Esophagus muscularis mucosa (tissue), 3 donors: Measurements from ENCODE around the gene CRTAP.
"Not testable (repeated sequence)": the region's sequence is repeated elsewhere in the genome, so short reads cannot be mapped to it uniquely, and the experiment has no call there.

ENCODE experiments used
- CTCF ChIP-seq, 3 experiments: fragments of 200-600 bp in 2 of 3; fragments of 450-650 bp in 1 of 3; sonication (generic) in 2 of 3; IDR thresholded peaks; one replicate each; pipeline ENCODE4 v1.5.1; 2017 to 2019; ENCODE audit warnings: antibody characterized with exemption in 3 of 3, mild to moderate bottlenecking in 2 of 3, moderate library complexity in 1 of 3
- POLR2A ChIP-seq: fragments of 450-650 bp; IDR thresholded peaks from one replicate; pipeline ENCODE4 v1.6.1; 2017; ENCODE audit warnings: antibody characterized with exemption, moderate library complexity, mild to moderate bottlenecking, low read depth
- POLR2AphosphoS5 ChIP-seq, 2 donors: sonication (generic); formaldehyde crosslinking; IDR thresholded peaks; one replicate each; pipeline ENCODE4 v1.6.1; 2017; ENCODE audit warnings: antibody characterized with exemption in 2 of 2

- TF ChIP-seq POLR2A; CTCF (IDR thresholded peaks at IDR 0.05); POLR2AphosphoS5 (IDR thresholded peaks at IDR 0.05): not testable (repeated sequence)
These were observed 44.0 kb upstream of the CRTAP start for GRCh38 chr3:33069862-33070261.
